ENCODE data around the gene FBLL1. TPM values are rescaled to one million over a fixed set of nuclear protein-coding genes. Genes with fewer than 3 reads are reported as not detected.
"Not testable (repeated sequence)": the region's sequence is repeated elsewhere in the genome, so short reads cannot be mapped to it uniquely, and the experiment has no call there.

FBLL1 gene
- total RNA-seq, 1 donor from 2014 or later, result 0.79 TPM

DNA sequence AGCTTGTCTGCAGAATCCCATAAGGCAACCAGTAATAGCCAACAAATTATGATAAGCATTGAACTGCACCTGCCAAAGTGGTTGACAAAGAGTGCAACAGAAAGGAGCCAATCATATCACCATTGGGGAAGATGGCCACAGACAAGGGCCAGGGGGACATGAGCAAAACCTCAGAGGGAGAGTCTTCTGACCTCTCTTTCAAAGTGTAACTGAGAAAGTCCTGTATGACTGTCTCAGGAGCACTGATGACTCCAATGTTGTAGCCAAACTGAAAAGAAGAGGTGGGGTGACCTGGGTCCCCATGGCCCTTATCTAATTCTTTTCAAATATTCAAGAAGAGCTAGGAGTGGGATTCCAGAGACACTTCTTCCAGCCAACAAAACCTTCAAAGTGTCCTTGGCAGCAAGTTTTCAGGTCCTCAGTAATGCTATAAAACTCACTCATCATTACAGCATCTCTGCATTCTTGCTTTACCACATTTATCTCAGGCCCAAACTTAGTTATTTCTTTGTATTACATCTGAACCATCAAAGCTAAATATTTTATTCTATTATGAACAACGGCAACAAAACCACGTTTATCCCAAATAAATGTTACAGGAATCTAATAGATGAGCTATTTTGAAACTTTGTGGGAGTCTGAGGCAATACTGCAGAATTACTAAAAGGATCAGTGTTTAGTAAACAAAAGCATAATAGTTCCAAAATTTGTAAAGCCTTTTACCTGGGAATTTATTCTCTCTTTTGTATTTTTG, 24.4 kb downstream of the FBLL1 start:
- no peak for DNase-seq

DNA sequence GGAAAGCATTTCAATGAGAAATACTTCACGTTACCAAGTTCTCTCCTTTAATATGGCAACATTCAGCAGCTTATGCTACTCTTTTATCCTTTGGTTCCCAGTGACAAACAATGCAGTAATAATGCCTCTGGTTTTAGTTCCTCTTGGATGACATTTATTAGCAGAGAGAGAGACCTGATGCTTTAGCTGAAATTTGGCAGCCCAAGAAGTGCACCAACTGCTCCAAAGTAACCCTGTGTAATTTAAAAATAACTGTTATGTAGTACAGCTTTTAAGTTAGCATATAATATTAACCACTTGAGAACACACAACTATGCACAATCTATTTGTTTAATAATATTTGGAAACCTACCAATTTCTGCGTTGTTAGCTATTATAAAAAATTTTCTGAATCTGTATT, 28.3 kb downstream of the FBLL1 start:
- no peak for DNase-seq

DNA sequence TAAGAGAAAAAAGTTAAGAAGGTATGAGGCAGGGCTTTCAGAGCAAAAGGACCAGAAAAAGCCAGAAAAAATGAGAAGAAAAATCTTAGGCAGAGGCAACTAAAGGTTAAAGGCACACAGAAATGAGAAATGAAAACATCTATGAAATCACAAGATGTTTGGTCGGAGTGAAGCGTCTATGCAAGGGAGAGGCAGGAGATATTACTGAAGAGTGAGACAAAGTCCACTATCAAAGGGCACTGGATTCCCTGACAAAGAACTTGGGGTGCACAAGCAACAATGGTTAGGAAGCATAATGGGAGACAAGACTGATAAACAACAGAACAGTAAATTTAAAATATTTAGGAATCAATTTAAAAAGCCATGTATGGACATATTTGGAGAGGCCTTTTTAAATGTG, 33.2 kb downstream of the FBLL1 start:
- no peak for DNase-seq

DNA sequence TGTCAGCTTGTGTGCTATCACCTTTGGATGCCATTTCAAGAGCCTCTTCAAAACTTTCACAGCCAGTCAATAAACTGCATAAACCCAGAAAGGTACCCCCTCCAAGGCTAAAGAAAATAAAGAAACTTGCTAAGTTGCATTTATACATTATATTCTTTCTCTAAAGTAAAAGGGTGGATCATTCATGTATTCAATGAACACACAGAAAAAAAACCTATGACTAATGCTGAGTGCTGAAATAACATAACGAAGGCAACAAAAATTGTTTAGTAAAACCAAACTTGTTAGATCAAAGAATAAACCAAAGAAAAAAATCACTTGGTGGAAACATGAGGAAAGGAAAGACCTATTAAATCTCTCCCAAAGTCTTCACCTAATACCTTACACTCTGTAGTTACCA, 34.9 kb downstream of the FBLL1 start:
- DNase-seq, result no peak

DNA sequence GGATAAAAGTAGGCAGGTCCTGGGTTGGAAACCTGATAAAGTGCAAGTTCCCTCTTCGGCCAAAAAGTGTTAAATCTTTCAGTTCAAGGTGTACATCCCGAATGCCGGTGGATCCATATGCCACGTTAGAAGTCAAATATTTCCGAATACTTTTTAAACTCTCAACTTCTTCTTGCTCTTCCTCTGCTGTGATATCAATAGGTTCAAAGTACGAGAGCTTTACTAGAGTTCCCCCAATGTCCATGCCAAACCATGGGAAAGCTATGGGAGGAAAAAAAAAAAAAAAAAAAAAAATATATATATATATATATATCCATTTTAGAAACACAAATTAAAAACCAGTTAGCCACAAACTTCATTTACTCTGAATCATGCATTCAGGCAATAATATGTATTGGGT, 39.6 kb downstream of the FBLL1 start:
- no peak for DNase-seq

DNA sequence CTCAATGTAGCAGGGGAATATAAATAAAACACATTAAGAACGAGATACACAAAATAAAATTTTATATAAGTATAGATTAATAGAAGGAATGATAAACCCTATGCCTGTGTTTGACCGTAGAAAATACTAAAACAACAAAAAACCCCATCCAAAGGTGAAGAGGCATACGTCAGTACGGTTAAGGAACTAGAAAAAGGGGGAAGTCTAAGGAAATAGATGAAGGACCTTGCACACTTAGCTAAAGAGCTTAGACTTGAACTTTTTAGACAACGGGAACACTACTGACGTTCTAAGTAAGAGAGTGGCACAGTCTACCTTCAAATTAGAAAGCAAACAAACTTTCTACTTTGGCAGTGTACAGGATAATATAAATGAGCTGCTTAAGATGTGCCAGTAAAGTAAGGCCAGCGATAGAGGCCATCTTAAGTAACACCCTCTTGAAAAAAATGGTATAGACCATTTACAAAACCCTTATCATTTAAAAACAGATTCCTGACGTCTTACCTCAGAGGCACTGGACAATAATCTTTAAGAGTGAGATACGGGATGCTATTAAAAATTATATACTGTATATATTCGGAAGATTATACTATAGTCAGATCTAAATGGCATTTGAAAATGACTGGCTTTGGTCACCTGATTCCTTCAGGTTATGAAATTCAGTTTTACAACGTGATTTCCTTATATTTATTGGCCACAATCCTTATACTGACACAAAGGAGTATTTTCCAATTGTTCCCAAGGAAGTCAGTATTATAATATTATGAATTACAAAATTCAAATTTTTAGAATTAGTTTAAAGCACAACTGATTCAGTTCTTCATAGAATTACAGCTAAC, 41.6 kb downstream of the FBLL1 start:
- DNase-seq, result no peak

DNA sequence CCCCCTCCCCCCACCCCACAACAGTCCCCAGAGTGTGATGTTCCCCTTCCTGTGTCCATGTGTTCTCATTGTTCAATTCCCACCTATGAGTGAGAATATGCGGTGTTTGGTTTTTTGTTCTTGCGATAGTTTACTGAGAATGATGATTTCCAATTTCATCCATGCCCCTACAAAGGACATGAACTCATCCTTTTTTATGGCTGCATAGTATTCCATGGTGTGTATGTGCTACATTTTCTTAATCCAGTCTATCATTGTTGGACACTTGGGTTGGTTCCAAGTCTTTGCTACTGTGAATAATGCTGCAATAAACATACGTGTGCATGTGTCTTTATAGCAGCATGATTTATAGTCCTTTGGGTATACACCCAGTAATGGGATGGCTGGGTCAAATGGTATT, 44.6 kb downstream of the FBLL1 start:
- not testable (repeated sequence) for DNase-seq

DNA sequence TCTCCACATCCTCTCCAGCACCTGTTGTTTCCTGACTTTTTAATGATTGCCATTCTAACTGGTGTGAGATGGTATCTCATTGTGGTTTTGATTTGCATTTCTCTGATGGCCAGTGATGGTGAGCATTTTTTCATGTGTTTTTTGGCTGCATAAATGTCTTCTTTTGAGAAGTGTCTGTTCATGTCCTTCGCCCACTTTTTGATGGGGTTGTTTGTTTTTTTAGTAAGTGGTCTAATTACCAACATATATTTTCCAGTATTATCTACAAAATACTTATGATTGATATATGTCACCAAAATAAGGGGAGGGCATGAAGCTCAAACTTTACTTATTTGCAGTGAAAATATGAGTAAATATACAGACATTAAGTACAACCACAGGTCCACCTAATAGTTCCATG, 45.1 kb downstream of the FBLL1 start:
- DNase-seq, result not testable (repeated sequence)

DNA sequence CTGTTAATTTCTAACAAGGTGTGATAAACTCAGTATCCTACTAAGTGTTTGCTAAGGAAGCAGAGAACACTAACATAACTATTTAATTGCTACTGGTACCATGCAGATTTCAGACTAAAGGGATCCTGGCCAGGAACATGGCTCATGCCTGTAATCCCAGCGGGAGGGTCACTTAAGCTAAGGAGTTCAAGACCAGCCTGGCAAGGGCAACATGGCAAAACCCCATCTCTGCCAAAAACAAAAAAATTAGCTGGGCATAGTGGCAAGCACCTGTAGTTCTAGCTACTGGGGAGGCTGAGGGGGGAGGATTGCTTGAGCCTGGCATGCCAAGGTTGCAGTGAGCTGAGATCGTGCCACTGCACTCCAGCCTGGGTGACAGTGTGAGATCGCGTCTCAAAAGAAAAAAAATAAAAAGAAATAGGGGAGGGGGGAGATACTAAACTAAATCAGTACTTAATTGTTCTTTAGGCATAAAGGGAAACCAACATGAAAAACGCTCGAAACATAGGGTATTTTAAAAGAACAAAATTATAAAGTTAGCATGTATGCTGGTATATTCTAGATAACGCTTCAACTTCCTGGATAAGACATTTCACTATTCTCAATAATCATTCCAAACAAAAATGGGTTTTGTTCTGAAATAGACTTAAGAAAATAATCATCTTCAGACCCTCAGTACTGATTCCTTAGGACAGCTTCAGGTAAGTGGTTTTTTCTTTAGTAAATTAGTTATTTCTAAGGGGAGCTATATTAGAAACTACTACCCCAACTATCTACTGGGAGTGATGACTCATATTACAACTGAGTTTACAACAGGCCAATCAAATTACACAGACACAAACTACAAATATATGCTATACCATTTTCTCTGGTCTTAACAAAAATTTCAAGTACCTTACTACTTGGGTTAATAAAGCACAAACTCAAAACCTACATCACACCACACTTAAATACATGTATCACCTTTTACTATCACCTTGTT, 46.6 kb downstream of the FBLL1 start:
- no peak for DNase-seq

DNA sequence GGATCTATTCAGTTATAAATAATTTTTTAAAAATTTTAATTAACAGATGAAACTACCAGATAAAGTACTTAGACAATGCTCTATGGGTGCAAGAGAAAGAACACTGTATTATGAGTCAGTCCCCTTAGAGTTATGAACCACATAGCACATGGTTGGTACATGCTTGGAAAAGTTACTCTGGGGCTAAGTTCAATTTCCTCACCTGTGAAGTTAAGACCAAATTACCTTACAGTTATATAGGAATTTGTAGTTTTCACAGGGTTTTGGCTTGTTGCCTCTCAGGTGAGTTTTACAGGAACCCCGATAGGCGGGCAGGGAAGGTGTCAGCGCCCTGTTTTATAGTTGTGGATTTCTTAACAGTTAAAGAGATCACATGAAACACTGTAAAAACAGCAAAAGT, 48.9 kb downstream of the FBLL1 start:
- DNase-seq, result no peak

DNA sequence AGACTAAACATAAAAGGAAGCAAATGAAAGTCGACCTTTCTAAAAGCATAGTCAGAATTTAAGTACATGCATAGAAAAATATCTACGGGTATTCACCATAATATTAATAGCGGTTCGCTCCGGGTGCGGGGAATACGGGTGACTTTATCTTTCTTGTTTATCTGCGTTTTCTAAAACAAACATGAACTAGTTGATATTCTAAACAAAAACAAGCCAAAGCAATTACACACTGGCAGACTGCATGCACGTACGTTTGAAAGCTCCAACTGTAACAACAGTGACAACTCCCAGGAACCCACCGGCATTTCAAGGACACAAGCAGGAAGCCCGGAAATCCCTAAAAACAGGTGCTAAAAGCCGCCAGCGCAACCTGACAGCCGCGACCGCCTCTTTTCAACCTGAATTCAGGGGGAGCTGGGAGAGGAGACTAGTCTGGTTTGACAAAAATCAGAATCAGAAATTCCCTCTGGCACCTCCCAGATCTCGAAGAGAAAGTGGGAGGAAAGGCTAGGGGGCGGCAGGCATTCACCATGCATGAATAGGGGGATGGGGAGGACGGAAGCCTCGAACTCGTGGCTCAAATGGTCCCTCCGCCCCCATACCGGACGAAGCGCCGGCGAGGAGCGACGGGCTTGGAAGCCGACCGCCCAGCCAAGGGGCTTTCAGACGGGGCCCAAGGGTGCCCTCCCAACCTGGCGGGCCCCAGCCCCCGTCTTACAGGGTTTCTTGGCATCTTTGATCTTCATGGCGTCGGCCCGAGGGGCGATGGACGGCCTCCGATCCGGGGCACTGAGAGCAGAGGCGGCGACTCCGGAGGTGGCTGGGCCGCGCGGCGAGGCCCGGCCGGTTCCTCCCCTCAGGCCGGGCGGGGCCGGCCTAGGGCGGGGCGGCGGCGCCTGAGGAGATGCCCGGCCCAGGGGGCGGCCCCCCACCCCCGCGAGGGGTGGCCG, 49.7 kb downstream of the FBLL1 start, which contains the start of gene PANK3:
PANK3 (minus strand) TSS at position 831 of the 950 bp plus-strand sequence; CDS start at position 746, 85 bp downstream.
- DNase-seq, result peak; percentile 68

DNA sequence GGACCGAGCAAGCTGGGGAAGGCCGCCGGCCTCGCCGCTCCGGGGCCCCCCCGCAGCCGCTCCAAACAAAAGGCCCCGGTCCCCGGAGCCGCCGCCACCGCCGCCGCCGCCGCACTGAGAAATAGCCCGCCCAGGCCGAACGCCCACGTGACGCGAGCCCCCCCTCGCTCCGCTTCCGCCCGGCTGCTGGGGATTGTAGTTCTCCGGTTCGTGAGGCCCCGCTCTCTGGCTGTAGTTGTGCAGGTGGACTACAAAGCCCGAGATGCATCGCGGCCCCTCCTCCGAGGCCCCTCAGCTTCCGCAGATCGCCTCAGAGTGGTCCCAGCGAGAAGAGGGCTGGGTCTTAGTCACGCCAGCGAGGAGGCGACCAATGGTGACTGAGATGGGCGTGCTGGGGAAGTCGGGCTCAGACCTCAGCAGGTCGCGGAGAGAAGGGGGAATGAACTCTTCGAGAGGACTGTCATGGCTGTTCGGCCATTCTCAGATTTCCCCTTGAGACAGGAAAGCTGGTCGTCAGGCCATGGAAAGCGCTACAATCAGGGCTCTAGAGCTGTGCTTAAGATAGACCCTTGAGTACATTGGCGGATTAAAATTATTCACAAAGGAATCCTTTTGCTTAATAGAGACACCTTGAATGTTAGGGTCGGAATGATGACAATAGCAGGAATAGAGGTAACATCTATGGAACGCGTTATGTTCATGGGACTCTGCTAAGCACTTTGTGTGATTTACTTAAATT, 50.6 kb downstream of the FBLL1 start:
- DNase-seq, result peak; percentile 99

DNA sequence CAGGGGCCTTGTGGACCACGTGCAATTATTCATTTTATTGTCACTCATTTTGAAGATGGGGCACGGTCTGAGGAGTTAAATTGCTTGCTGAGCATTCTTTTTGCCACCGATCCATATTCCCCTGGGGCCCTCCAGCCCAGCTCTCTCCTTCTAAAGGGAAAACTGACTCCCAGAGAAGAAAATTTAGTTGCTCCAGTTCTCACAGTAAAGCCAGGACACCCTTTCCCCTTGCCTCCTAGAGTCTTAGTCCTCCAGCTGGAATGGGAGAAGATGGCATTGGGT, 51.1 kb downstream of the FBLL1 start:
- peak; percentile 45 for DNase-seq

Small RNA genes lying within 50 kb of the gene (small RNA-seq; reads per million reads assigned to genes)
- 1.4 reads per million, percentile 82 among the genes with 10 or more reads in this experiment for gene MIR103A1 (ENCODE audit: low replicate concordance)

Other genes starting within 250 kb of the FBLL1 start
- 7.3 TPM for gene WWC1, start 237.7 kb upstream of the FBLL1 start, total RNA-seq
- gene RARS1, start 42.8 kb upstream of the FBLL1 start, total RNA-seq, result 116 TPM
- gene PANK3, start 50.1 kb downstream of the FBLL1 start, total RNA-seq, result 80.4 TPM